Nephron progenitor cell (in vitro differentiated cells): Measurements from ENCODE around the gene GOT2.
A peak's percentile ranks its signal among the peaks of the same experiment; 100 is the strongest.
"Not testable (repeated sequence)": the region's sequence is repeated elsewhere in the genome, so short reads cannot be mapped to it uniquely, and the experiment has no call there.

Experiments used
- DNase-seq: peaks from one replicate; pipeline ENCODE4 v3.0.0; 2021
- H3K27ac Mint-ChIP-seq: 2 replicates; pipeline ENCODE4 v1.8.0; 2021; ENCODE audit warnings: mild to moderate bottlenecking, moderate library complexity, mixed read lengths
- H3K27me3 Mint-ChIP-seq: 2 replicates; pipeline ENCODE4 v1.8.0; 2021; ENCODE audit warnings: mild to moderate bottlenecking, low read depth, mixed read lengths; ENCODE audit not compliant: poor library complexity
- H3K36me3 Mint-ChIP-seq: 2 replicates; pipeline ENCODE4 v1.8.0; 2021; ENCODE audit warnings: low read depth, mixed read lengths
- H3K4me1 Mint-ChIP-seq: 2 replicates; pipeline ENCODE4 v1.8.0; 2021; ENCODE audit warnings: mixed read lengths
- H3K4me3 Mint-ChIP-seq: 2 replicates; pipeline ENCODE4 v1.8.0; 2021; ENCODE audit warnings: mild to moderate bottlenecking, moderate library complexity, mixed read lengths
- H3K9me3 Mint-ChIP-seq: 2 replicates; pipeline ENCODE4 v1.8.0; 2021; ENCODE audit warnings: mild to moderate bottlenecking, moderate library complexity, mixed read lengths
- TF ChIP-seq, protein P1 (sequence below): fragments of 200-600 bp; sonication (generic); IDR thresholded peaks from 2 replicates; pipeline ENCODE4 v1.5.0; 2021; ENCODE audit warnings: antibody characterized with exemption

The GOT2 gene

DNA sequence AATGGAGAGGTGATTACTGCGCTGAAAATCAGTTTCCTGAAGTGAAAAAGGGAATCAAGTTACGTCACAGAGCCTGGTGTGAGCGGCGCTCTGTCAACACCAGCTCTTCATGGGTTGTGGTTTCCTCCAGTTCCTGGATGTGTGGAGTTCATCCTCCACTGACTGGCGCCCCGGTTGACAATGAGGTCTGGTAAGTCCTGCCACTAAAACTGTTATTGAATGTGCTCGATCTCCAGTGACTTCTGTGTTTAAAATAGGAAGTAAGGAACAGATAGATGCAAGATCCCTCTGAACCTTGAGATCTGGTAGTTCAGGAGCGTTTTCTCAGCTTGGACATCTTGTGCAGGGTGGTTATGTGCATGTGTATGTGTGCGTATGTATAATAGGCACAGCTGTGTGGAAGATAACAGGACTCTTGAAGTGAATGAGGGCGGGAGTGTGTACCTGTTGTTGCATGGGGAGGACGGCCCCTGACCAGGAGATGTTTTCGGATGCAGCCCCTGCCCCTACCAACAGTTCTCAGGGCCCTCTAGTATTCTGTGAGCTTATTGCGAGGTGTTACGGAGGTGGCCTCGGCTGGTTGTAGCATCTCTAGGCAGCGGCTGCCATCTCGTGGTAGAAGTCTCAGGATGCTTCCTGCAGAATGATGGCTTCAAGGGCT is 22.0 kb upstream of the GOT2 start:
- peaks cover 7% of the 10 kb centered on the region for H3K27me3 Mint-ChIP-seq
- peak; percentile 69 for DNase-seq
- TF ChIP-seq, protein P1, sequence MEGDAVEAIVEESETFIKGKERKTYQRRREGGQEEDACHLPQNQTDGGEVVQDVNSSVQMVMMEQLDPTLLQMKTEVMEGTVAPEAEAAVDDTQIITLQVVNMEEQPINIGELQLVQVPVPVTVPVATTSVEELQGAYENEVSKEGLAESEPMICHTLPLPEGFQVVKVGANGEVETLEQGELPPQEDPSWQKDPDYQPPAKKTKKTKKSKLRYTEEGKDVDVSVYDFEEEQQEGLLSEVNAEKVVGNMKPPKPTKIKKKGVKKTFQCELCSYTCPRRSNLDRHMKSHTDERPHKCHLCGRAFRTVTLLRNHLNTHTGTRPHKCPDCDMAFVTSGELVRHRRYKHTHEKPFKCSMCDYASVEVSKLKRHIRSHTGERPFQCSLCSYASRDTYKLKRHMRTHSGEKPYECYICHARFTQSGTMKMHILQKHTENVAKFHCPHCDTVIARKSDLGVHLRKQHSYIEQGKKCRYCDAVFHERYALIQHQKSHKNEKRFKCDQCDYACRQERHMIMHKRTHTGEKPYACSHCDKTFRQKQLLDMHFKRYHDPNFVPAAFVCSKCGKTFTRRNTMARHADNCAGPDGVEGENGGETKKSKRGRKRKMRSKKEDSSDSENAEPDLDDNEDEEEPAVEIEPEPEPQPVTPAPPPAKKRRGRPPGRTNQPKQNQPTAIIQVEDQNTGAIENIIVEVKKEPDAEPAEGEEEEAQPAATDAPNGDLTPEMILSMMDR = peak; percentile 67
- no peaks in the 10 kb centered on the region for H3K36me3 Mint-ChIP-seq
- peak overlapping the region; percentile 25 for H3K27ac Mint-ChIP-seq
- H3K4me3 Mint-ChIP-seq = no peak overlapping the region
- H3K9me3 Mint-ChIP-seq = no peaks in the 10 kb centered on the region
- peaks cover 8% of the 10 kb centered on the region for H3K4me1 Mint-ChIP-seq

DNA sequence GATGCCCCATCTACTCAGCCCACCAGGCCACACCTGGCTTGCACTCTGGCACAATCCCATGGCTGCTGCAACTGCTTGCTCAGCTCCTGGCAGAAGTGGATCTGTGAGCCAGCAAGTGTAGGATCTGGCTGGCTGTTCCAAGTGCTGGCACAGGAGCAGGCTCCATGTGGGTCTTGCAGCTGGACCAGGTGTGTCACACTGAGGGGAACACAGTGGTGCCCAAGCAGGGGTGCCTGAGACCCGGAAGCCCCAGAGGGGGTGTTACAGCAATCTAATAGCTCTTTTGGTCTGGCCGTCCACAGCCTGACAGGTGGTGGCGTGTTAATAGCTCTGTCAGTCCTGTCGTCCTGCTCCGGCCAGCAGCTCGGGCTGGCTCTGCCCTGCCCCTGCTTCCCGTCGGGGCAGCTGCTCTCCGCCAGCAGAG is 19.6 kb upstream of the GOT2 start:
- TF ChIP-seq, protein P1 = no peak
- DNase-seq = no peak
- no peak overlapping the region for H3K4me3 Mint-ChIP-seq
- peaks cover 8% of the 10 kb centered on the region for H3K4me1 Mint-ChIP-seq
- H3K27me3 Mint-ChIP-seq = peaks cover 7% of the 10 kb centered on the region
- no peak overlapping the region for H3K27ac Mint-ChIP-seq
- H3K9me3 Mint-ChIP-seq = peaks cover 6% of the 10 kb centered on the region
- no peaks in the 10 kb centered on the region for H3K36me3 Mint-ChIP-seq

DNA sequence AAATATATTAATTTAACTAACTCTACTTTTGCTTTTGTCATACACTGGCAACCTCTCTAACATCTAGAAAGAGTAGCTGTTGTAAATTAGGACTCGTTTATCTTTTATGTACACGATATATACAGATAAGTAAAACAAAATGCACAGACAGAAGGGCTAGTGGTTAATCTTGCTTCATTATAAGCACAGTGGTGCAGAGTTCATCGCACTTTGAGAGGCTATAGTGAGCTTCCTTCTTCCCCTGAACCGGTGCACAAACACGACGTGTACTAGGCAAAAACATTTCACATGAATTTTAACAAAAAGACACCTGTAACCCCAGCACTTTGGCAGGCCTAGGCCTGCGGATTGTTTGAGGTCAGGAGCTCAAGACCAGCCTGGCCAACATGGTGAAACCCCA is 10.4 kb upstream of the GOT2 start:
- Mint-ChIP-seq H3K27me3 (peaks cover 15% of the 10 kb centered on the region), H3K27ac (no peak overlapping the region), H3K4me1 (no peaks in the 10 kb centered on the region), H3K4me3 (no peak overlapping the region), H3K36me3 (no peaks in the 10 kb centered on the region), H3K9me3 (peaks cover 3% of the 10 kb centered on the region)
- DNase-seq = no peak
- TF ChIP-seq, protein P1 = no peak

DNA sequence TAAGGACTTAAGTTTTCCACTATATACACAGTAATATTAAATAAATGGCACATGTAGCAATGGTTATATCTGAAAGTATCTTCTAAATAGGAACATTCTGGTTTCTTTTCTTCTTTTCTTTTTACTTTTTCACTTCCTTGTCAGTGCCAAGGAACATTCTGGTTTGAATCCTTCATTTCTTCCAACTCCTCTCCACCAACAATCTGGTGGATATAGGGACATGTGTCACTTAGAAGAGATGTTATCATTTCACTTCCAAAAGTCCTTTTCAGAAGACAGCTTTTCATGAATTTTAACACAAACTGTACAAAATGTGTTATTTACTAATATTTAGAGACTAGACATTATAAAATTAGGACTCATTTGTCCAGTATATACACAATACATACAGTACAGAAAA is 7.9 kb upstream of the GOT2 start:
- TF ChIP-seq, protein P1 = no peak
- H3K27ac Mint-ChIP-seq = no peak overlapping the region
- H3K4me1 Mint-ChIP-seq = no peaks in the 10 kb centered on the region
- no peak for DNase-seq
- H3K9me3 Mint-ChIP-seq = no peaks in the 10 kb centered on the region
- no peak overlapping the region for H3K4me3 Mint-ChIP-seq
- H3K36me3 Mint-ChIP-seq = no peaks in the 10 kb centered on the region
- H3K27me3 Mint-ChIP-seq = peaks cover 25% of the 10 kb centered on the region

DNA sequence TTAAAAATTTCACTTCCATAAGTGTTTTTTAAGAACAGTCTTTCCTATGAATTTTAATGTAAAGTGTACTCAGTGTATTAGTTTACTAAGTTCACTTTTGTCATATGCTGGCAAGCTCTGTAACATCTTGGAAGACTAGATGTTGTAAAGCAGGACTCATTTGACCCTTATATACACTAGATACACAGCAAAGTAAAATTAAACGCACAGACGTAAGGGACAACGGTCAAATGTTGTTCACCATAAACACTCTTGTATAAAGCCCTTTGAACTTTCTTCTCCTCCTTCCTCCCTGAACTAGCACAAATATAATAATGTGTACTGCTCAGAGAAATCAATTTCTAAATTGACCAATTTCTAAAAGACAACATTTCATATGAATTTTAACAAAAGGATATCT is 7.0 kb upstream of the GOT2 start:
- no peaks in the 10 kb centered on the region for H3K9me3 Mint-ChIP-seq
- no peaks in the 10 kb centered on the region for H3K4me1 Mint-ChIP-seq
- no peak for DNase-seq
- no peak overlapping the region for H3K27ac Mint-ChIP-seq
- H3K36me3 Mint-ChIP-seq = no peaks in the 10 kb centered on the region
- TF ChIP-seq, protein P1 = no peak
- H3K27me3 Mint-ChIP-seq = peaks cover 25% of the 10 kb centered on the region
- no peak overlapping the region for H3K4me3 Mint-ChIP-seq

DNA sequence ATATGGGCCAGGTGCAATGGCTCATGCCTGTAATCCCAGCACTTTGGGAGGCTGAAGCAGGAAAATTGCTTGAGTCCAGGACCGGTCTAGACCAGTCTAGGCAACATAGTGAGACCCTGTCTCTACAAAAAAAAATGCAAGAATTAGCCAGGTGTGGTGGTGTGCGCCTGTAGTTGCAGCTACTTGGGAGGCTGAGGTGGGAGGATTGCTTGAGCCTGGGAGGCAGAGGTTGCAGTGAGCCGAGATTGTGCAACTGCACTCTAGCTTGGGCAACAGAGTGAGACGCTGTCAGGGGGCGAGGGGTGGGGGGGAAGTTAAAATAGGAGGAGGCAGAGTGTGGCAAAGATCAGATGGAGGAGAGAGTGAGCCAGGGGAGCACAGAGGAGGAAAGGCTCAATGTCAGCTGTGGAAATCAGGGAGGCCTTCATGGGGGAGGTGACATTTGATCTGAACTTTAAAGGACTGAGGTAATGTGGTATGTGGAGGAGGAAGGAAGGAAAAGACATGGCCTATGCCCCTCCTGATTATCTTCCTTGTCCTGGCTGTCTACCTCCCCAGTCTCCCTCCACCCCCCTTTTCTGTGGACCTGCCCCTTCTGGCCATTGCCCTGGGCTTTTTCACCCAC is 4.7 kb upstream of the GOT2 start:
- TF ChIP-seq, protein P1 = no peak
- peaks cover 22% of the 10 kb centered on the region for H3K27me3 Mint-ChIP-seq
- no peaks in the 10 kb centered on the region for H3K36me3 Mint-ChIP-seq
- no peak overlapping the region for H3K4me3 Mint-ChIP-seq
- no peaks in the 10 kb centered on the region for H3K9me3 Mint-ChIP-seq
- H3K4me1 Mint-ChIP-seq = no peaks in the 10 kb centered on the region
- no peak for DNase-seq
- H3K27ac Mint-ChIP-seq = no peak overlapping the region

DNA sequence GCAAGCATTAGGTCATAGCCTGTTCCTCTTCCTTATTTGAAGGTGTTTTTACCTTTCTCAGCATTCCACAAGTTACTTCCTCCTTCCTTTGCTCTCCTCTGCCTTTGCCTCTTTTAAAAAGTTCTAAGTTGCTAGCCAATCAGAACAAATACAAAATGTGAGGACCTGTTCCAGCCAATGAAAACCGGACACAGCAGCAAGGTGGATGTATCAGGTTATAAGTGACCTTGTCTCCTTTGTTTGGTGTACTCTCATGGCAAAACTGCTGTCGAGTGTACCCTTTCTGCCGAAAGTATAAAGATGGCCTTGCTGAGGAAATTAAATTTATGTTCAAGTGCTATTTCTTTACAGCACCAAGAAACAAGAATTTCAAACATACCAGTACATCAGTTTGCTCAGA is 2.2 kb upstream of the GOT2 start:
- peaks cover 20% of the 10 kb centered on the region for H3K27me3 Mint-ChIP-seq
- peaks cover 12% of the 10 kb centered on the region for H3K36me3 Mint-ChIP-seq
- not testable (repeated sequence) for DNase-seq, H3K27ac Mint-ChIP-seq, H3K4me3 Mint-ChIP-seq, H3K9me3 Mint-ChIP-seq
- peaks cover 18% of the 10 kb centered on the region for H3K4me1 Mint-ChIP-seq
